ENCODE data around the gene ABHD17C.

DNA sequence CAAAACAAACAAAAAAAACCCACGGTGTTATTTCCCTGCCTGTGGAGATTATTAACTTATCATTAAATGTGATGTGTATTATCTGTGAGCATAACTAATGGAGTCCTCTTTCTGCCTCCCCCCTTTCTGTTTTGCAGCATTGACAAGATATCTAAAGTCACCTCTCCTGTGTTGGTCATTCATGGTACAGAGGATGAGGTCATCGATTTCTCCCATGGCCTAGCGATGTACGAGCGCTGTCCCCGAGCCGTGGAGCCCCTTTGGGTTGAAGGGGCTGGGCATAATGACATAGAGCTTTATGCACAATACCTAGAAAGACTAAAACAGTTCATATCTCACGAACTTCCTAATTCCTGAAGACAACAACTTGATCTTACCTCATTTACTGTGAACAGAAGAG is 58.9 kb downstream of the ABHD17C start:
- TF ChIP-seq, protein P1, sequence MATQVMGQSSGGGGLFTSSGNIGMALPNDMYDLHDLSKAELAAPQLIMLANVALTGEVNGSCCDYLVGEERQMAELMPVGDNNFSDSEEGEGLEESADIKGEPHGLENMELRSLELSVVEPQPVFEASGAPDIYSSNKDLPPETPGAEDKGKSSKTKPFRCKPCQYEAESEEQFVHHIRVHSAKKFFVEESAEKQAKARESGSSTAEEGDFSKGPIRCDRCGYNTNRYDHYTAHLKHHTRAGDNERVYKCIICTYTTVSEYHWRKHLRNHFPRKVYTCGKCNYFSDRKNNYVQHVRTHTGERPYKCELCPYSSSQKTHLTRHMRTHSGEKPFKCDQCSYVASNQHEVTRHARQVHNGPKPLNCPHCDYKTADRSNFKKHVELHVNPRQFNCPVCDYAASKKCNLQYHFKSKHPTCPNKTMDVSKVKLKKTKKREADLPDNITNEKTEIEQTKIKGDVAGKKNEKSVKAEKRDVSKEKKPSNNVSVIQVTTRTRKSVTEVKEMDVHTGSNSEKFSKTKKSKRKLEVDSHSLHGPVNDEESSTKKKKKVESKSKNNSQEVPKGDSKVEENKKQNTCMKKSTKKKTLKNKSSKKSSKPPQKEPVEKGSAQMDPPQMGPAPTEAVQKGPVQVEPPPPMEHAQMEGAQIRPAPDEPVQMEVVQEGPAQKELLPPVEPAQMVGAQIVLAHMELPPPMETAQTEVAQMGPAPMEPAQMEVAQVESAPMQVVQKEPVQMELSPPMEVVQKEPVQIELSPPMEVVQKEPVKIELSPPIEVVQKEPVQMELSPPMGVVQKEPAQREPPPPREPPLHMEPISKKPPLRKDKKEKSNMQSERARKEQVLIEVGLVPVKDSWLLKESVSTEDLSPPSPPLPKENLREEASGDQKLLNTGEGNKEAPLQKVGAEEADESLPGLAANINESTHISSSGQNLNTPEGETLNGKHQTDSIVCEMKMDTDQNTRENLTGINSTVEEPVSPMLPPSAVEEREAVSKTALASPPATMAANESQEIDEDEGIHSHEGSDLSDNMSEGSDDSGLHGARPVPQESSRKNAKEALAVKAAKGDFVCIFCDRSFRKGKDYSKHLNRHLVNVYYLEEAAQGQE (IDR thresholded peaks at IDR 0.05; ENCODE audit: insufficient read depth in 1 of 2, low read depth in 2 of 2, low read length in 1 of 2): no peak
- TF ChIP-seq, protein P2, sequence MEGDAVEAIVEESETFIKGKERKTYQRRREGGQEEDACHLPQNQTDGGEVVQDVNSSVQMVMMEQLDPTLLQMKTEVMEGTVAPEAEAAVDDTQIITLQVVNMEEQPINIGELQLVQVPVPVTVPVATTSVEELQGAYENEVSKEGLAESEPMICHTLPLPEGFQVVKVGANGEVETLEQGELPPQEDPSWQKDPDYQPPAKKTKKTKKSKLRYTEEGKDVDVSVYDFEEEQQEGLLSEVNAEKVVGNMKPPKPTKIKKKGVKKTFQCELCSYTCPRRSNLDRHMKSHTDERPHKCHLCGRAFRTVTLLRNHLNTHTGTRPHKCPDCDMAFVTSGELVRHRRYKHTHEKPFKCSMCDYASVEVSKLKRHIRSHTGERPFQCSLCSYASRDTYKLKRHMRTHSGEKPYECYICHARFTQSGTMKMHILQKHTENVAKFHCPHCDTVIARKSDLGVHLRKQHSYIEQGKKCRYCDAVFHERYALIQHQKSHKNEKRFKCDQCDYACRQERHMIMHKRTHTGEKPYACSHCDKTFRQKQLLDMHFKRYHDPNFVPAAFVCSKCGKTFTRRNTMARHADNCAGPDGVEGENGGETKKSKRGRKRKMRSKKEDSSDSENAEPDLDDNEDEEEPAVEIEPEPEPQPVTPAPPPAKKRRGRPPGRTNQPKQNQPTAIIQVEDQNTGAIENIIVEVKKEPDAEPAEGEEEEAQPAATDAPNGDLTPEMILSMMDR (IDR thresholded peaks at IDR 0.05): no peak
- no peak for TF ChIP-seq POLR2AphosphoS5 (IDR thresholded peaks at IDR 0.05; ENCODE audit: low read depth, low read length)
- no peak for TF ChIP-seq SIN3A (IDR thresholded peaks at IDR 0.05; ENCODE audit: borderline replicate concordance, insufficient read depth, low read depth, low read length)
